Measurements from ENCODE around the gene ZBTB45.
A peak's percentile ranks its signal among the peaks of the same experiment; 100 is the strongest.

DNA sequence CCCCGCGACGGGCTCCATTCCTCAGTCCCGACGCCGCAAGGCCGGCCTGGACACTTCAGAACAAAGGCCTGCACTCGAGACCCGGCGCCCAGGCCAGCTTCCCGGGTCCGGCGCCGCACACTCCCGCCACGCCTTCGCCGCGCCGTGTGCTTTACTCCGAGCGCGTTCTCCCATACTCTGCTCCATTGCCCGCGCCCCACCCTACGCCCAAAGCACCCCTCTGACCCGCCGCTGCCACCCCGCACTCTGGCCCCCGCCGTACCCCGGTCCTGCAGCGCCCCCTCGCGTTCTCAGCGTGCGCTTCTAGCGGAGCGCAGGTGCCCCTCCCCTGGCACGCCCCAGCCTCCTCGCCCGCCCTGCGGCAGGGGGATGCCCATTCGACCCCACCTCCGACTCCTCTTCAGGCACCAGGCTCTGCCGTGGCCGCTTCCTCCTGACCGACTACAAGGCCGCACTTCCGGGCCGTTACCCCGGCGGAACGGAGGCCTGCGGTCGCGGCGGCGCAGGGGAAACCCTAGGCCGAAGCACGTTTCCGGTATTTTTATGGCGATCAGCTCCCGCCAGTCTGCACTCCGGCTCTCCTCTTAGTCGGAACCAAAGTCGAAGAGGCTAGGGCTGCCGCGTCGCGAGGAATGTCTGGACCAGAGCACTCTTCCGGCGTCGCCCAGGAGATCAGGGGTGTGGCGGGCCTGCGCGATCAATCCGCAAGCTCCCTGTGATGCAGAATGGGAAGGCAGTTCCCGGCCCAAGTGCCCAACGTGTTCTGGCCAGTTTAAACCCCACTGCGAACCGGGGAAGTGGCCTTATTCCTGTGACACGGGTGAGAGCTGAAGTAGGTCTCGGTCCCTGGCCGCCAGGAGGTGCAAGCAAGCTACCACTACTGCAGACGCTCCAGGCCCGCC, at the start of gene ZBTB45:
- TF ChIP-seq POLR2AphosphoS5 (IDR thresholded peaks at IDR 0.05; ENCODE audit: low read depth, low read length) = peak; percentile 82
- peak; percentile 76 for TF ChIP-seq POLR2A (IDR thresholded peaks at IDR 0.05; ENCODE audit: low read depth, low read length)

Measured in GM12892 (cell line).